Thyroid gland (tissue), 4 donors: ENCODE results near the gene CHD6. TPM values are rescaled to one million over a fixed set of nuclear protein-coding genes. Genes with fewer than 3 reads are reported as not detected.

Experiments
- DNase-seq, 2 donors: peaks; one replicate each; pipeline ENCODE4 v3.0.0-alpha.2; 2019
- H3K27ac ChIP-seq, 3 donors: fragments of 200-600 bp; sonication (generic); 1 replicate in 2 of 3; 2 replicates in 1 of 3; pipeline ENCODE4 v1.5.1; 2016 to 2019; ENCODE audit warnings: mild to moderate bottlenecking in 1 of 3, moderate library complexity in 1 of 3
- H3K27me3 ChIP-seq: fragments of 200-600 bp; sonication (generic); one replicate; pipeline ENCODE4 v1.5.1; 2019
- H3K36me3 ChIP-seq, 2 donors: fragments of 200-600 bp; sonication (generic); one replicate each; pipeline ENCODE4 v1.5.1; 2016 to 2019
- H3K4me1 ChIP-seq, 2 donors: fragments of 200-600 bp; sonication (generic); one replicate each; pipeline ENCODE4 v1.5.1; 2017 to 2019
- H3K4me3 ChIP-seq, 3 donors: fragments of 200-600 bp; sonication (generic); replicated peaks in 1 of 3; 1 replicate in 2 of 3; 2 replicates in 1 of 3; pipeline ENCODE4 v1.5.1; 2016; ENCODE audit warnings: mild to moderate bottlenecking in 1 of 3
- H3K9me3 ChIP-seq: fragments of 200-600 bp; sonication (generic); one replicate; pipeline ENCODE4 v1.5.1; 2017
- CTCF ChIP-seq, 6 experiments: fragments of 200-600 bp in 3 of 6; fragments of 450-650 bp in 3 of 6; sonication (generic) in 3 of 6; IDR thresholded peaks; one replicate each; pipeline ENCODE4 v1.5.1; 2016 to 2019; ENCODE audit warnings: antibody characterized with exemption in 6 of 6, mild to moderate bottlenecking in 2 of 6, inconsistent platforms in 1 of 6, moderate library complexity in 1 of 6
- POLR2A ChIP-seq, 2 donors: fragments of 450-650 bp; IDR thresholded peaks; one replicate each; pipeline ENCODE4 v1.6.1; 2017; ENCODE audit warnings: antibody characterized with exemption in 2 of 2, mild to moderate bottlenecking in 2 of 2, moderate library complexity in 1 of 2
- WGBS, 2 donors: methylation state at CpG; one replicate each; pipeline ENCODE4 v1.1.5; 2017; 5-methylcytosine and 5-hydroxymethylcytosine counted together
- intact Hi-C: fragments of 100-400 bp; cut with DNase I; formaldehyde crosslinking; loops from one replicate; pipeline ENCODE4 v1.15.1; 2023
- total RNA-seq, 4 donors: library from RNA; depleted of rRNA; stranded (reverse); fragments of >200 nt; gene quantifications; one replicate each; pipeline ENCODE4 v1.2.3, GENCODE V29; 2016

The CHD6 gene
- total RNA-seq, 4 donors from 2014 or later = 58.0 to 104 (median 81.6) TPM

- WGBS, 2 donors = 84 to 89% methylated on average over 6 of the region's 6 CpGs
Observed at GRCh38 chr20:41577129-41578009, 40.8 kb downstream of the CHD6 start.

GRCh38 chr20:41575412-41575811, 42.8 kb downstream of the CHD6 start:
- H3K9me3 ChIP-seq = no peaks in the 10 kb centered on the region
- H3K27me3 ChIP-seq = no peaks in the 10 kb centered on the region
- intact Hi-C loops = no loop called here
- no peak for DNase-seq
- 96 to 97% methylated on average over 3 of the region's 3 CpGs for WGBS, 2 donors
- peaks cover 42 to 66% of the 10 kb centered on the region in 2 donors for H3K4me1 ChIP-seq
- H3K27ac ChIP-seq = no peak overlapping the region
- TF ChIP-seq CTCF (IDR thresholded peaks at IDR 0.05) (no peak), POLR2A (IDR thresholded peaks at IDR 0.05) (no peak)
- no peak overlapping the region for H3K4me3 ChIP-seq
- no peaks in the 10 kb centered on the region for H3K36me3 ChIP-seq

More at GRCh38 chr20:41577129-41578009, 40.8 kb downstream of the CHD6 start:
- Histone ChIP-seq H3K4me1 (peaks cover 29 to 59% of the 10 kb centered on the region in 2 donors), H3K27me3 (no peaks in the 10 kb centered on the region), H3K36me3 (no peaks in the 10 kb centered on the region), H3K9me3 (no peaks in the 10 kb centered on the region), H3K4me3 (no peak overlapping the region), H3K27ac (no peak overlapping the region)
- TF ChIP-seq POLR2A (IDR thresholded peaks at IDR 0.05) = no peak
- TF ChIP-seq CTCF (IDR thresholded peaks at IDR 0.05) = no peak
- no peak for DNase-seq
- intact Hi-C loops = no loop called here

GRCh38 chr20:41574802-41575389, 43.3 kb downstream of the CHD6 start:
- Histone ChIP-seq H3K27me3 (no peaks in the 10 kb centered on the region), H3K9me3 (no peaks in the 10 kb centered on the region), H3K4me1 (peaks cover 47 to 66% of the 10 kb centered on the region in 2 donors), H3K27ac (no peak overlapping the region), H3K4me3 (no peak overlapping the region), H3K36me3 (no peaks in the 10 kb centered on the region)
- WGBS, 2 donors = 91 to 94% methylated on average over 7 of the region's 7 CpGs
- DNase-seq = no peak
- TF ChIP-seq POLR2A (IDR thresholded peaks at IDR 0.05) (no peak), CTCF (IDR thresholded peaks at IDR 0.05) (no peak)
- intact Hi-C loops = no loop called here

GRCh38 chr20:41573955-41574354, 44.2 kb downstream of the CHD6 start:
- H3K4me1 ChIP-seq = peaks cover 48 to 60% of the 10 kb centered on the region in 2 donors
- DNase-seq = no peak

More at GRCh38 chr20:41573955-41574354, 44.2 kb downstream of the CHD6 start:
- Histone ChIP-seq H3K4me3 (no peak overlapping the region), H3K27me3 (no peaks in the 10 kb centered on the region), H3K9me3 (no peaks in the 10 kb centered on the region), H3K36me3 (no peaks in the 10 kb centered on the region), H3K27ac (no peak overlapping the region)
- 54% methylated on average over 2 of the region's 2 CpGs for WGBS, 2 donors
- intact Hi-C loops = no loop called here
- TF ChIP-seq POLR2A (IDR thresholded peaks at IDR 0.05) (no peak), CTCF (IDR thresholded peaks at IDR 0.05) (no peak)
